HG02938 (cell line): ENCODE data around the gene NUP210.

Source experiments
- ATAC-seq: cut with Tn5 transposase; IDR thresholded peaks from one replicate; pipeline ENCODE4 v1.9.1; 2021; ENCODE audit warnings: mild to moderate bottlenecking, moderate library complexity; ENCODE audit not compliant: unreplicated experiment

The NUP210 gene

DNA sequence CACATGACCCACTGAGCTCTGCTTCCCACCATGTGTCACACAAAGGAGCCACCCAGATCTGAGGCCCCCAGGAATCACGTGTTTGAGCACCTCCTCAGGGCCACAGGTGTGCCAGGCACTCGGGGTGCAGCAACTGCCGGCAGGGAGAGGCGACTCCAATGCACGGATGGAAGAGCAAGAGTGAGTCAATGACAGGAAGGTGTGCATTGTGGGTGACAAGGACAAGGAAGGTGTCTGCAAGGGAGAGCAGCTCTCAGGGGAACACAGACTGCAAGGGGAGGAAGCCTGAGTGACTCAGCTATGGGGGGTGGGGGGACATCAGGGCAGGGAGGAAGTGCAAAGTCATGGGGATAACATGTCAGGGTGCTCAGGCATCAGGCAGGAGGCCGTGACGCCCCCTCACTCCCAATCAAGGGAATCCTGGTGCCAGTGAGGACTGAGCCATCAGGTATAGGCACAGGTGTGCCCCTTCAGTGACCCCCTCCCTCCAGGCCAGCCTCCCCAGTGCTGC lies 67.4 kb downstream of the NUP210 start:
- ATAC-seq = no peak

DNA sequence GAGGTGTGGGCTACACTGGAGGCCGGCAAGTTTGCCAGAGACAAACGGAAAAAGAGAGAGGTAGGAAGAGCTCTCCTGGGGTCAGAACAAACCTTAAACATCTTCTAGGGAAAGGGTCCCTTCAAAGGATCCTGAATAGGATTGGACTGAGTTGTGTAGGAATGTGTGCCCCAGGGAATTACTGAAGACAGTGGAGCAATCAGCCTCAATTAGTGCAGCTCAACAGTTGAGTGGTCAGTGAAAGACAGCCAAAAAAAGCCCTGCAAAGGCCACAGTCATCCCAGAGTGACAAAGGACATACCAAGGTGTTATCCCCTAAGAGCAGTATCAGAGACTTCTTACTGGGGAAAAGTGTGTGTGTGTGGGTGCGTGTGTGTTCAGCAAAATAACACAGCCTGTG lies 70.3 kb downstream of the NUP210 start:
- no peak for ATAC-seq

- no peak for ATAC-seq
Measured at GRCh38 chr3:13348661-13349396, 71.3 kb downstream of the NUP210 start.

GRCh38 chr3:13348100-13348499 lies 72.0 kb downstream of the NUP210 start:
- no peak for ATAC-seq

- ATAC-seq = no peak
Measured at GRCh38 chr3:13347390-13347950, 72.7 kb downstream of the NUP210 start.

GRCh38 chr3:13346481-13347389 lies 73.4 kb downstream of the NUP210 start:
- ATAC-seq = no peak

DNA sequence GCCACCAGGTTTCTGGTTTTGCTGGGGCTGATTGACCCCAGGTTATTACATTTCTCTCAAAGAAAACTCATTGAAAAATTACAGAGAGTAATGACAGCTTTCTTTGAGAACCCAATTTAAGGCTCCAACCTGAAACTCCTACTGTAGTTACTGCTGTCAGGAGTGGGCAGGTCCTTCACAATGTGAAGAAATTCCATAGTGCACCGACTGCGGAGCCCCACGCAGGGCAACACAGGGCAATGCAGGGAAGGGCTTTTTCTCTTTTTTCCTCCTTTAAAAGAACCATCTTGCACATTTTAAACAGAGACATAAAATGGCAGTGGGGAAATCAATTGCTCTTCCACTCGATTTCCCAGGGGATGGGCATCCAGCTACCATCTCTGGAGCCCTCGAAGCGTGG lies 74.3 kb downstream of the NUP210 start:
- ATAC-seq = no peak

DNA sequence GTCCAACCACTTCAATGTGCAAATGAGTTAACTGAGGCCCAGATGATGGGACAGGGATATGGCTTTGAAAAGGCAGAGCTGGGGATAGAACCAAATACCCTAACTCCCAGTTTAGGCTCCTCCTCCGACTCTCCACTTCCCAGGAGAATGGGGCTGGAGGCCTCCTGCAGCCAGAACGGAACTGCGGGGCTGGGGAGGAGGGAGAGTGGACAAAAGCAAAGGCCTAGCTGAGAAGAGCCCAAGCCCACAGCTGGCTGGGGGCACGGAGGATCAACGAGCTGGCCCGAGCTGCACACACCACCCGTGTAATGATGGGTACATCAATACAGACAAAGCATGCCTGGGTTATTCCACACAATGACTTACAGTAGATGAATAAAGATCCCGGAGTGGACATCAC lies 74.8 kb downstream of the NUP210 start:
- no peak for ATAC-seq

GRCh38 chr3:13344663-13345062 lies 75.5 kb downstream of the NUP210 start:
- no peak for ATAC-seq

DNA sequence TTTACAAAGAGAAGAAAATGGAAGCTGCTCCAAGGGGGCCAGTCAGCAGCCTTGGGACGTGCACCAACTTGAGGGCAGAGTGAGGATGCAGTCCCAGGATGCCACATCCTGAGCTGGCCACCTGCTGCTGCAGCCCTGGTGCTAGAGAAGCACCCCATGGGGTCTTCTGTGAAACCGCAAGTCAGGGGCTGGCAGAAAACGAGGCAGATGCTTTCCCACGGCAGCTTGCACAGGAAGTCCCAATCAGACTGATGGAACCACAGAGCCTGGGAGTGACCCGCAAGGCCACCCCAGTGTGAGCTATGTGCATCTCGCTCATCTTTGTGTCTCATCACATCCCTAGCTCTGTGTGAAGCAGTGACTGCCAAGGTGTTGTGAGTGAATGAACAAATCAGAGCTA lies 76.5 kb downstream of the NUP210 start:
- no peak for ATAC-seq

DNA sequence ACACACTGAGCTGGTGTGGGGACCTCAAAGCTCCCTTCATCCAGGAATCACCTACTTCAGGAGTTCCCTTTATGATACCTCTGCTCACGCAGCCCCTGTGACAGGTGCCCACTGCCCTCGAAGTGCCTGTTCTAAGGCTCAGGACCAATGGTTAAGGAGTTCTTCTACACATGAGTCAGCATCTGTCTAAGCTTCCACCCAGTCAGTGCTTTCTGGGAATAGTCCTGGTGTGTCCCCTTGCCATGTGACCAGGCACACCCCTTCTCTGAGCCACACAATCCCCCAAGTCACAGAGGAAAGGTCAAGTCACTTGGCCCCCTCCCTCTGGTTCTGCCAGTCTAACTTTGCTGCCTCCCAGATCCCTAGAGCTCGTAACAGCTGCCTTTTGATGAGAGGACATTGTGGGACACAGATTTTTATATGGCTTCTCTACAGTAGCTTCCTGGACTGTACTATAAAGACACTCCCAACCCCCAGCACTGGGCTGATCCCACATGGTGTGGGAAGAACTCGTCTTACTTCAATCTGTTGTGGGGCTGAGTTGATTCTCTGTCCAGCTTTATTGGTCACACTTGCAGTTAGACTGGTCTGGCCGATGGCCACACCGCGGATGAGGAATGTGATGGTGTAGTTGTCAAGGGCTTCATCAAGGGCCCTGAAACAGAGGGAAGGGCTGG lies 78.8 kb downstream of the NUP210 start:
- ATAC-seq = no peak

DNA sequence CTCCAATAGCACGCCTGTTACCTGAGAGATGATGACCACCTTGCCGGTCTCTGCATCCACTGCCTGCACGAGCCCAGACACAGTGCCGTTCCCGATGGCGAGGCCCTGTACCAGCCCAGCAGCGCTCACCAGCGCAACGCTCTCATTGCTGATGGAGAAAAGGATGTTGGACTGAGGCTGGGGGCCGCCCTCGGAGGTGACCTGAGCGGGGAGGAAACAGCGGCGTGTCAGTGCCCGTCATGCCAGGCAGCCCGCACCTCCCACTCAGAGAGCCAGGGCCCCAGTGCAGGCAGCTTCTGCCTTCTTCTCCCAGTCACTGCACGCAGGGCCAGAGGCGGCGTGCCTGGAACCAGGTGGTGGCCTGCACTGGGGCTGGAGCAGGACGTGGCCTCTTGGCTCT lies 80.3 kb downstream of the NUP210 start:
- no peak for ATAC-seq

DNA sequence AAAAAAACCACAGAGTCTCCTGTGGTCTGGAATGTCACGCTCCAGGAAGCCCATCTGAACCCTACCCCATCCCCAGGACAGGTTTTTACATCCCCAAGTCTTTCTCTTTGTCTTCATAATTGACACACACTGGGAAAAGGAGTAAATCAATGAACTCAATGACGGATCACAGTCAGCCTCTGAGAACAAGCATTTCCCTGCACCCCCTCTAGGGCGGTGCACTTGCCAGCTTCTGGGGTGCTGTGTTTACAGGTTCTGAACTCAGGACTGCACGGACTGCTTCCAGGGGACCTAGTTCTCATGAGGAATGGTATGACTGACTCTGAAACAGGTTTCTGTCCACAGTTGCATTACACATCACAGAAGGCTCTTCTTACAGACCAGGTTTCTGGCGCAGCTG lies 81.1 kb downstream of the NUP210 start:
- ATAC-seq = no peak

GRCh38 chr3:13338231-13338630 lies 81.9 kb downstream of the NUP210 start:
- ATAC-seq = no peak

GRCh38 chr3:13336592-13336991 lies 83.5 kb downstream of the NUP210 start:
- ATAC-seq = no peak

- ATAC-seq = no peak
Measured at GRCh38 chr3:13335503-13335902, 84.6 kb downstream of the NUP210 start.

DNA sequence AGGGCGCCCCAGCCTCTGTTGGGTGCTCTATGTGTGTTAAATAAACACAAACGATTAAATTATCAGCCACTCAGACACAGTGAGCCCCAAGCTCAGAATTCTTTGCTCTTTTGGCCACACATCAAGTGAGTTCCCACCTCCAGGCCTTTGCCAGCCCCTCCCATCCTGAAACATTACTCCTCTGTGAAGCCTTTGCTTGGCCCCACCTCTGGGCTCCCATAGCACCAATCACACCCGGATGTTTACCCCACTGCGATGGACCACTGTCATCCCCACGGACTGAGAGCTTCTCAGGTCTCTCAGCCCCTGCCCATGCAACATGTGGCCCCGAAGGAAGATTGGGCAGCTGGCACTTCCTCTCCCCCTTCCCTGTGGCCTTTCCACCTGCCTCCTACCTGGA lies 85.1 kb downstream of the NUP210 start:
- no peak for ATAC-seq

- no peak for ATAC-seq
Measured at GRCh38 chr3:13333236-13333897, 86.8 kb downstream of the NUP210 start.

DNA sequence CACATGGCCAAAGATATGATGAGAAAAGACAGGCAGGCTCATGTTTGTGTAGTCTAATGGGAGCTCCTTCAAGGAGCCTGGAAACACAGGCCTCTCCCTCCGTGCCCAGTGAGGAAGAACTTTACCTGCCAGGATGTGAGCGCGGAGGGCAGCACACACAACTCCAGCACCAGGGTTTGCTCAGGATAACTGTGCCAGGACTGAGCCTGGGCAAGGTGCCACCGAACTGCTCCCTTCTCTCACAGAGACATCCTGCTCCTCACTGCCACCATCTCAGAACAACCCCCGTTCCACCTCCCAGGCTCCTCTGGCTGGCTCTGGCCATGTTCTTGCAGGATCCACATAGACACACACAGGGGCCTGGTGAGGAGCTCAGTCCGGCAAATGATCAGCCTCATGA lies 87.4 kb downstream of the NUP210 start:
- no peak for ATAC-seq

GRCh38 chr3:13332158-13332557 lies 88.0 kb downstream of the NUP210 start:
- peak; percentile 95 for ATAC-seq

DNA sequence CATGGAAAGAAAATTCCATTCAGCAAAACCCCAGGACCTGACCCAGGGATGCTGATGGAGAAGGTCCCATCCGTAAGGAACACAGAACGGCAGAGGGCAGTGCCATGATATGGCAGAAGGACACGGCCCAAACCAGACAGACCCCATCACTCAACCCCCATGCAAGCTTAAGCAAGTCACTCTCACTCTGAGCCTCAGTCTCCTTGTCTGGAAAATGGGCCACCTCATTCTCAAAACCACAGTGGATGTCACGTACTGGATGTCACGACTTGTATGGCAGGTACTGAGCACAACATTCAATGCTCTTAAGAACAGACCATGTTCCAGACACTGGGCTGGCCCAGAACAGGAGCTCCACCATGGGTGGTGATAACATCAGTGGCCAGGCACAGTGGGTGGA lies 90.4 kb downstream of the NUP210 start:
- no peak for ATAC-seq
